Sigmoid colon (tissue), 4 donors: ENCODE measurements around the gene LSM6.

Source experiments
- EP300 ChIP-seq, 4 donors: sonication (generic); formaldehyde crosslinking; IDR thresholded peaks; one replicate each; pipeline ENCODE4 v1.6.1; 2017; ENCODE audit warnings: antibody characterized with exemption in 4 of 4
- POLR2A ChIP-seq, 2 donors: fragments of 450-650 bp; IDR thresholded peaks; one replicate each; pipeline ENCODE4 v1.6.1; 2016; ENCODE audit warnings: antibody characterized with exemption in 2 of 2, mild to moderate bottlenecking in 2 of 2, moderate library complexity in 2 of 2
- POLR2AphosphoS5 ChIP-seq, 4 donors: sonication (generic); formaldehyde crosslinking; IDR thresholded peaks; one replicate each; pipeline ENCODE4 v1.6.1; 2017; ENCODE audit warnings: antibody characterized with exemption in 4 of 4
- TF ChIP-seq, protein P1 (sequence below), 4 experiments: fragments of 450-650 bp in 3 of 4; fragments of 200-600 bp in 1 of 4; IDR thresholded peaks; one replicate each; pipeline ENCODE4 v1.5.1; 2016 to 2019; ENCODE audit warnings: antibody characterized with exemption in 4 of 4, mild to moderate bottlenecking in 3 of 4, moderate library complexity in 2 of 4

DNA sequence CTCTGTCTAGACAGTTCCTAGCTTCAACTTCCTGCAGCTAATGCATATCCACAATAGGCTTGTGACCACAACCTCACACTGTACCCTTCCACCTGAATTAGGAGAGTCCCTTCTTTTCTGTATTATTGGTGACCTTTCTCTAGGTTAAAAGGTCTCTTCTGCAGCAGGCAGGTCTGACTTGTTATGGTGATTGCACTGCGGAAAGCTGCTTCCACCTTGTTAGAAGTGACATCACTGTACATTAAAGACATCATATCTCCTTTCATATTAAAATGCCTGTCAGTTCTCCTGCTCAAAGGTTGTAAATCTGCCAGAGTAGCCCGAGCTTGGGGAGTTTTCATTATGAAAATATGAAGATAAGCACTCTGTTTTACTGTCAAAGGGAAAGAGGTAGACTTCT is 21.5 kb upstream of the LSM6 start:
- TF ChIP-seq, protein P1, sequence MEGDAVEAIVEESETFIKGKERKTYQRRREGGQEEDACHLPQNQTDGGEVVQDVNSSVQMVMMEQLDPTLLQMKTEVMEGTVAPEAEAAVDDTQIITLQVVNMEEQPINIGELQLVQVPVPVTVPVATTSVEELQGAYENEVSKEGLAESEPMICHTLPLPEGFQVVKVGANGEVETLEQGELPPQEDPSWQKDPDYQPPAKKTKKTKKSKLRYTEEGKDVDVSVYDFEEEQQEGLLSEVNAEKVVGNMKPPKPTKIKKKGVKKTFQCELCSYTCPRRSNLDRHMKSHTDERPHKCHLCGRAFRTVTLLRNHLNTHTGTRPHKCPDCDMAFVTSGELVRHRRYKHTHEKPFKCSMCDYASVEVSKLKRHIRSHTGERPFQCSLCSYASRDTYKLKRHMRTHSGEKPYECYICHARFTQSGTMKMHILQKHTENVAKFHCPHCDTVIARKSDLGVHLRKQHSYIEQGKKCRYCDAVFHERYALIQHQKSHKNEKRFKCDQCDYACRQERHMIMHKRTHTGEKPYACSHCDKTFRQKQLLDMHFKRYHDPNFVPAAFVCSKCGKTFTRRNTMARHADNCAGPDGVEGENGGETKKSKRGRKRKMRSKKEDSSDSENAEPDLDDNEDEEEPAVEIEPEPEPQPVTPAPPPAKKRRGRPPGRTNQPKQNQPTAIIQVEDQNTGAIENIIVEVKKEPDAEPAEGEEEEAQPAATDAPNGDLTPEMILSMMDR (IDR thresholded peaks at IDR 0.05): no peak
- TF ChIP-seq EP300 (IDR thresholded peaks at IDR 0.05) (no peak), POLR2AphosphoS5 (IDR thresholded peaks at IDR 0.05) (no peak), POLR2A (IDR thresholded peaks at IDR 0.05) (no peak)
